CD14-positive monocyte (primary cell): ENCODE measurements around the gene ELMO1. TPM values are rescaled to one million over a fixed set of nuclear protein-coding genes. Genes with fewer than 3 reads are reported as not detected.

Experiments
- DNase-seq, 3 donors: peaks; one replicate each; pipeline ENCODE4 v3.0.0-alpha.2; 2011 to 2022
- H2AFZ ChIP-seq: 2 replicates; pipeline ENCODE4 v1.6.0; 2012; ENCODE audit warnings: mild to moderate bottlenecking, low read depth, low read length, inconsistent platforms; ENCODE audit not compliant: insufficient read depth, poor library complexity, severe bottlenecking
- H3K27ac ChIP-seq, 2 donors: 1 replicate in 1 of 2; 2 replicates in 1 of 2; pipeline ENCODE4 v1.5.1; 2012 to 2013; ENCODE audit warnings: low read length in 2 of 2, control low read depth in 1 of 2, inconsistent platforms in 1 of 2, low read depth in 1 of 2, mild to moderate bottlenecking in 1 of 2
- H3K27me3 ChIP-seq, 2 donors: one replicate each; pipeline versions ENCODE4 v1.6.0 to v1.6.1; 2011 to 2013; ENCODE audit warnings: low read length in 2 of 2; ENCODE audit not compliant: control insufficient read depth in 2 of 2, insufficient read depth in 2 of 2
- H3K36me3 ChIP-seq, 2 donors: replicated peaks in 1 of 2; 1 replicate in 1 of 2; 2 replicates in 1 of 2; pipeline versions ENCODE4 v1.5.1 to v1.6.1; 2012 to 2013; ENCODE audit warnings: low read length in 2 of 2, control low read depth in 1 of 2, inconsistent platforms in 1 of 2, mild to moderate bottlenecking in 1 of 2; ENCODE audit not compliant: insufficient read depth in 2 of 2, control insufficient read depth in 1 of 2
- H3K4me1 ChIP-seq, 2 donors: 1 replicate in 1 of 2; 2 replicates in 1 of 2; pipeline versions ENCODE4 v1.5.1 to v1.6.1; 2012 to 2013; ENCODE audit warnings: low read length in 2 of 2, control low read depth in 1 of 2, inconsistent platforms in 1 of 2, mild to moderate bottlenecking in 1 of 2, moderate library complexity in 1 of 2; ENCODE audit not compliant: insufficient read depth in 2 of 2, control insufficient read depth in 1 of 2
- H3K4me2 ChIP-seq: replicated peaks from 2 replicates; pipeline ENCODE3; 2012; ENCODE audit warnings: low read length, moderate library complexity, mild to moderate bottlenecking; ENCODE audit not compliant: poor library complexity, severe bottlenecking; ENCODE audit errors: extremely low read depth
- H3K4me3 ChIP-seq, 3 experiments: fragments of 200-600 bp in 1 of 3; sonication (generic) in 1 of 3; replicated peaks in 1 of 3; 1 replicate in 2 of 3; 2 replicates in 1 of 3; pipeline ENCODE4 v1.5.1; 2011 to 2013; ENCODE audit warnings: low read length in 3 of 3, mild to moderate bottlenecking in 3 of 3, control low read depth in 2 of 3, low read depth in 2 of 3, inconsistent platforms in 1 of 3, moderate library complexity in 1 of 3
- H3K79me2 ChIP-seq: 2 replicates; pipeline ENCODE4 v1.6.0; 2012; ENCODE audit warnings: mild to moderate bottlenecking, control low read depth, inconsistent platforms, low read length, moderate library complexity; ENCODE audit not compliant: insufficient read depth
- H3K9ac ChIP-seq: 2 replicates; pipeline ENCODE4 v1.6.0; 2017; ENCODE audit warnings: low read length, mild to moderate bottlenecking; ENCODE audit not compliant: insufficient read depth, poor library complexity, severe bottlenecking
- H3K9me3 ChIP-seq, 2 donors: replicated peaks in 1 of 2; 1 replicate in 1 of 2; 2 replicates in 1 of 2; pipeline versions ENCODE4 v1.5.1 to v1.6.1; 2012 to 2013; ENCODE audit warnings: low read length in 2 of 2, control low read depth in 1 of 2; ENCODE audit not compliant: control insufficient read depth in 1 of 2, insufficient read depth in 1 of 2
- H4K20me1 ChIP-seq: 2 replicates; pipeline ENCODE4 v1.6.0; 2012; ENCODE audit warnings: mild to moderate bottlenecking, low read length, control low read depth, moderate library complexity; ENCODE audit not compliant: insufficient read depth
- H3K27ac Mint-ChIP-seq, 7 donors: one replicate each; pipeline ENCODE4 v1.8.0; 2020; ENCODE audit warnings: mild to moderate bottlenecking in 7 of 7, mixed read lengths in 7 of 7, moderate library complexity in 6 of 7, inconsistent platforms in 2 of 7
- H3K27me3 Mint-ChIP-seq, 3 donors: one replicate each; pipeline ENCODE4 v1.8.0; 2021 to 2022; ENCODE audit warnings: low read depth in 3 of 3, mild to moderate bottlenecking in 3 of 3, mixed read lengths in 3 of 3, moderate library complexity in 3 of 3, inconsistent platforms in 1 of 3
- H3K36me3 Mint-ChIP-seq, 2 donors: one replicate each; pipeline ENCODE4 v1.8.0; 2020; ENCODE audit warnings: mixed read lengths in 2 of 2, inconsistent platforms in 1 of 2, mild to moderate bottlenecking in 1 of 2
- H3K4me1 Mint-ChIP-seq: one replicate; pipeline ENCODE4 v1.8.0; 2020; ENCODE audit warnings: mild to moderate bottlenecking, mixed read lengths
- H3K4me3 Mint-ChIP-seq, 2 donors: one replicate each; pipeline ENCODE4 v1.8.0; 2020; ENCODE audit warnings: mild to moderate bottlenecking in 2 of 2, mixed read lengths in 2 of 2, moderate library complexity in 1 of 2
- H3K9me3 Mint-ChIP-seq, 7 donors: one replicate each; pipeline ENCODE4 v1.8.0; 2020 to 2022; ENCODE audit warnings: mixed read lengths in 7 of 7, mild to moderate bottlenecking in 6 of 7, moderate library complexity in 6 of 7, inconsistent platforms in 2 of 7
- WGBS: methylation state at CpG from one replicate; pipeline ENCODE4 v1.1.5; 2013; ENCODE audit warnings: missing lambda C conversion rate; ENCODE audit not compliant: insufficient coverage; 5-methylcytosine and 5-hydroxymethylcytosine counted together
- intact Hi-C, 2 donors: fragments of 100-400 bp; cut with micrococcal nuclease; formaldehyde crosslinking; loops; one replicate each; pipeline versions ENCODE4 v1.15.0 to v1.15.1; 2023
- polyA plus RNA-seq, 3 donors: library from polyadenylated mRNA; depleted of rRNA in 1 of 3; unstranded in 2 of 3; stranded (reverse) in 1 of 3; fragments of 300-500 nt in 2 of 3; fragments of >200 nt in 1 of 3; fragmentation: Illumina TruSeq in 2 of 3; gene quantifications; 1 replicate in 2 of 3; 2 replicates in 1 of 3; pipeline ENCODE4 v1.2.3, GENCODE V29; 2012 to 2021
- TF ChIP-seq, protein P1 (sequence below): fragments of 200-600 bp; IDR thresholded peaks from one replicate; pipeline ENCODE4 v1.8.0; 2022; ENCODE audit warnings: antibody characterized with exemption, mild to moderate bottlenecking

ELMO1 gene
- polyA plus RNA-seq, 3 donors: 46.6 to 50.2 (median 46.7) TPM

DNA sequence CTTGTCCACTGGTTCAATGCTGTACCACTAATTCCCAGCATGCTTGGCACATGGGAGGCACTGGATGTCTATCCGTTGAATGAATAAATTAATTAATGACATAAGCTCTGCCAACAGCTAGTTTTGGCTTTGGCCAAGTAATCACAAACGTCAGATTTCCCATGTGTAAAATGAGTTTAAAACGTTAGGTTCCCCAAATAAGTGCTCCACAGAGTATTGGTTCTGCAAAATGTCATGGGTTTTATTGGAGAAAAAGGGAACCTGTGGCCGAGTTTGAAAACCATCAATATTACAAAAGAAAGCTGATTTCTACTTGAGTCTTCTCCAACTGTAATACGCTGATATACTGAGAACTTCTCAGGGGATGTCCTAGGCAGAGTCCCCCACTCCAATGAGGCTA lies 23.2 kb downstream of the ELMO1 start:
- H2AFZ ChIP-seq: no peak overlapping the region
- no peak overlapping the region for H3K9ac ChIP-seq
- peaks cover 84% of the 10 kb centered on the region for H3K79me2 ChIP-seq
- H3K27ac ChIP-seq: peak overlapping the region; percentile 74 to 87
- no CpG with 5 or more reads among the region's 5 CpGs for WGBS
- peak overlapping the region in 1 of 2 donors; percentile 67 for H3K4me3 Mint-ChIP-seq
- peaks cover 53% of the 10 kb centered on the region for H3K4me1 Mint-ChIP-seq
- TF ChIP-seq, protein P1, sequence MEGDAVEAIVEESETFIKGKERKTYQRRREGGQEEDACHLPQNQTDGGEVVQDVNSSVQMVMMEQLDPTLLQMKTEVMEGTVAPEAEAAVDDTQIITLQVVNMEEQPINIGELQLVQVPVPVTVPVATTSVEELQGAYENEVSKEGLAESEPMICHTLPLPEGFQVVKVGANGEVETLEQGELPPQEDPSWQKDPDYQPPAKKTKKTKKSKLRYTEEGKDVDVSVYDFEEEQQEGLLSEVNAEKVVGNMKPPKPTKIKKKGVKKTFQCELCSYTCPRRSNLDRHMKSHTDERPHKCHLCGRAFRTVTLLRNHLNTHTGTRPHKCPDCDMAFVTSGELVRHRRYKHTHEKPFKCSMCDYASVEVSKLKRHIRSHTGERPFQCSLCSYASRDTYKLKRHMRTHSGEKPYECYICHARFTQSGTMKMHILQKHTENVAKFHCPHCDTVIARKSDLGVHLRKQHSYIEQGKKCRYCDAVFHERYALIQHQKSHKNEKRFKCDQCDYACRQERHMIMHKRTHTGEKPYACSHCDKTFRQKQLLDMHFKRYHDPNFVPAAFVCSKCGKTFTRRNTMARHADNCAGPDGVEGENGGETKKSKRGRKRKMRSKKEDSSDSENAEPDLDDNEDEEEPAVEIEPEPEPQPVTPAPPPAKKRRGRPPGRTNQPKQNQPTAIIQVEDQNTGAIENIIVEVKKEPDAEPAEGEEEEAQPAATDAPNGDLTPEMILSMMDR: no peak
- H3K4me2 ChIP-seq: peak overlapping the region; percentile 66
- intact Hi-C loops: loop anchor here in 1 of 2 donors (1.0 kb wide), 1 partner anchor 23 kb away; the partner anchor contains the start of gene ELMO1
- no peaks in the 10 kb centered on the region for H3K9me3 ChIP-seq
- no peaks in the 10 kb centered on the region for H3K9me3 Mint-ChIP-seq
- H3K4me1 ChIP-seq: peaks cover 55 to 57% of the 10 kb centered on the region in 2 donors
- H3K27ac Mint-ChIP-seq: peak overlapping the region; percentile 85 to 94 (median 91)
- H4K20me1 ChIP-seq: peaks cover 39% of the 10 kb centered on the region
- peaks cover 4 to 28% of the 10 kb centered on the region in 2 donors for H3K36me3 ChIP-seq
- no peaks in the 10 kb centered on the region for H3K27me3 Mint-ChIP-seq
- DNase-seq: peak; percentile 72 to 77 (median 73)
- peak overlapping the region in 2 of 3 experiments; percentile 27 to 53 for H3K4me3 ChIP-seq
- peaks cover 34% of the 10 kb centered on the region in 2 donors for H3K36me3 Mint-ChIP-seq
- no peaks in the 10 kb centered on the region for H3K27me3 ChIP-seq

DNA sequence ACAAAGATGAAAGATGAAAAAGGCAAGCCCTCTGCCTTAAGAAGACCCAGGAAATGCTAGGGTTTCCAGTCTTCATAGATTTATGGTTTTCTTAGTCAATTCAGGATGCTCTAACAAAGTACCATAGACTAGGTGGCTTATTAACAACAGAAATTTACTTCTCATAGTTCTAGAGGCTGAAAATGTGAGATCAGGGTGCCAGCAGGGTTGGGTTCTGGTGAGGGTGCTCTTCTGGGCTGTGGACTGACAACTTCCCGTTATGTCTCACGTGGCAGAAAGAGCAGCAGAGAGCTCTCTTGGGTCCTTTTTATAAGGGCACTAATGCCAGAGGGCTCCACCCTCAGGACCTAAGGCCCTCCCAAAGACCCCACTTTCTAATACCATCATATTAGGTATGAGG lies 23.7 kb downstream of the ELMO1 start:
- peaks cover 84% of the 10 kb centered on the region for H3K79me2 ChIP-seq

More for the DNA sequence above, 23.7 kb downstream of the ELMO1 start:
- Mint-ChIP-seq H3K4me1 (peaks cover 51% of the 10 kb centered on the region), H3K4me3 (peak overlapping the region; percentile 59 to 63), H3K27ac (peak overlapping the region; percentile 85 to 94 (median 91)), H3K9me3 (no peaks in the 10 kb centered on the region), H3K27me3 (no peaks in the 10 kb centered on the region), H3K36me3 (peaks cover 30% of the 10 kb centered on the region in 2 donors)
- Histone ChIP-seq H3K9me3 (no peaks in the 10 kb centered on the region), H3K4me3 (peak overlapping the region in 2 of 3 experiments; percentile 27 to 53), H4K20me1 (peaks cover 39% of the 10 kb centered on the region), H3K27me3 (no peaks in the 10 kb centered on the region), H3K9ac (no peak overlapping the region), H3K27ac (peak overlapping the region; percentile 74 to 87), H3K4me1 (peaks cover 56 to 61% of the 10 kb centered on the region in 2 donors), H3K4me2 (peak overlapping the region; percentile 66), H2AFZ (no peak overlapping the region), H3K36me3 (peaks cover 4 to 23% of the 10 kb centered on the region in 2 donors)
- WGBS: no CpG with 5 or more reads among the region's 2 CpGs
- peak; percentile 49 to 61 (median 59) for DNase-seq
- TF ChIP-seq, protein P1: no peak
- intact Hi-C loops: loop anchor here in 1 of 2 donors (1.0 kb wide), 1 partner anchor 23 kb away; the partner anchor contains the start of gene ELMO1
